ENCODE results near the gene KCNH2. TPM values are rescaled to one million over a fixed set of nuclear protein-coding genes. Genes with fewer than 3 reads are reported as not detected.

KCNH2 gene
- total and polyA plus RNA-seq, 4 donors = 0.43 to 2.0 (median 1.3) TPM

DNA sequence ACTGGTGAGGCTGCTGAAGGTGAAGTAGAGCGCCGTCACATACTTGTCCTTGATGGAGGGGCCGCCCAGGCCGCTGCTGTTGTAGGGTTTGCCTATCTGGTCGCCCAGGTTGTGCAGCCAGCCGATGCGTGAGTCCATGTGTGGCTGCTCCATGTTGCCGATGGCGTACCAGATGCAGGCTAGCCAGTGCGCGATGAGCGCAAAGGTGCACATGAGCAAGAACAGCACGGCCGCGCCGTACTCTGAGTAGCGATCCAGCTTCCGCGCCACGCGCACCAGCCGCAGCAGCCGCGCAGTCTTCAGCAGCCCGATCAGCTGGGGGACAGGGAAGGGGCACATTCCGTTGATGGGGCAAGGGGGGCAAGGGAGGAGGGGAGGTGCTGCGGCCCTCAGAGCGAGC lies 26.6 kb downstream of the KCNH2 start:
- peaks cover 0 to 35% (median 0%) of the 10 kb centered on the region in 5 donors for H3K4me1 ChIP-seq (ENCODE audit: control insufficient read depth in 5 of 5, insufficient read depth in 5 of 5, low read length in 5 of 5)
- H3K9me3 ChIP-seq (ENCODE audit: control insufficient read depth in 4 of 4, insufficient read depth in 3 of 4, low read length in 3 of 4) = no peaks in the 10 kb centered on the region
- no peaks in the 10 kb centered on the region for H3K36me3 ChIP-seq (ENCODE audit: control insufficient read depth in 4 of 4, insufficient read depth in 4 of 4, low read length in 4 of 4)
- H3K4me3 ChIP-seq = no peak overlapping the region
- DNase-seq (peak in 1 of 3 donors; percentile 7), ATAC-seq (ENCODE audit: insufficient read depth, low FRiP score) (no peak)
- WGBS, 2 donors = 96 to 97% methylated on average over 28 of the region's 28 CpGs
- TF ChIP-seq, protein P1, sequence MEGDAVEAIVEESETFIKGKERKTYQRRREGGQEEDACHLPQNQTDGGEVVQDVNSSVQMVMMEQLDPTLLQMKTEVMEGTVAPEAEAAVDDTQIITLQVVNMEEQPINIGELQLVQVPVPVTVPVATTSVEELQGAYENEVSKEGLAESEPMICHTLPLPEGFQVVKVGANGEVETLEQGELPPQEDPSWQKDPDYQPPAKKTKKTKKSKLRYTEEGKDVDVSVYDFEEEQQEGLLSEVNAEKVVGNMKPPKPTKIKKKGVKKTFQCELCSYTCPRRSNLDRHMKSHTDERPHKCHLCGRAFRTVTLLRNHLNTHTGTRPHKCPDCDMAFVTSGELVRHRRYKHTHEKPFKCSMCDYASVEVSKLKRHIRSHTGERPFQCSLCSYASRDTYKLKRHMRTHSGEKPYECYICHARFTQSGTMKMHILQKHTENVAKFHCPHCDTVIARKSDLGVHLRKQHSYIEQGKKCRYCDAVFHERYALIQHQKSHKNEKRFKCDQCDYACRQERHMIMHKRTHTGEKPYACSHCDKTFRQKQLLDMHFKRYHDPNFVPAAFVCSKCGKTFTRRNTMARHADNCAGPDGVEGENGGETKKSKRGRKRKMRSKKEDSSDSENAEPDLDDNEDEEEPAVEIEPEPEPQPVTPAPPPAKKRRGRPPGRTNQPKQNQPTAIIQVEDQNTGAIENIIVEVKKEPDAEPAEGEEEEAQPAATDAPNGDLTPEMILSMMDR (IDR thresholded peaks at IDR 0.05; ENCODE audit: control extremely low read depth, extremely low read depth) = no peak
- H3K27ac ChIP-seq (ENCODE audit: low read depth in 1 of 2, low read length in 1 of 2) = no peak overlapping the region
- peaks cover 0 to 10% (median 0%) of the 10 kb centered on the region in 3 donors for H3K27me3 ChIP-seq (ENCODE audit: control insufficient read depth in 3 of 3, insufficient read depth in 3 of 3, low read length in 2 of 3)
- no peak overlapping the region for H3K9ac ChIP-seq (ENCODE audit: insufficient read depth in 1 of 2, low read length in 2 of 2)

DNA sequence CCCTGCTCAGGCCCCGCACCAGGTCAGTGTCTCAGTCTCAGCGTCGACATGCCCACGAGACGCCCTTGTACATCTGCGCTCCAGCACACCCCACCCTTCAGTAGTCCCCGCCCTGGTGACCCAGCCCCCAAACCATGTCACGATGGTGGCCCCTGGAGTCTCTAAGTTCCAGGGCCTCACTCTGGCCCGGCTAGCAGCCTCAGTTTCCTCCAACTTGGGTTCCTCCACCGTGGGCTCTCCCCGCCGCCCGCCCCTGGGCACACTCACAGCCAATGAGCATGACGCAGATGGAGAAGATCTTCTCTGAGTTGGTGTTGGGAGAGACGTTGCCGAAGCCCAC lies 27.0 kb downstream of the KCNH2 start:
- H3K27me3 ChIP-seq (ENCODE audit: control insufficient read depth in 3 of 3, insufficient read depth in 3 of 3, low read length in 2 of 3) = peaks cover 0 to 10% (median 0%) of the 10 kb centered on the region in 3 donors
- no peak overlapping the region for H3K9ac ChIP-seq (ENCODE audit: insufficient read depth in 1 of 2, low read length in 2 of 2)
- ATAC-seq (ENCODE audit: insufficient read depth, low FRiP score) (no peak), DNase-seq (no peak)
- H3K27ac ChIP-seq (ENCODE audit: low read depth in 1 of 2, low read length in 1 of 2) = no peak overlapping the region
- no peaks in the 10 kb centered on the region for H3K9me3 ChIP-seq (ENCODE audit: control insufficient read depth in 4 of 4, insufficient read depth in 3 of 4, low read length in 3 of 4)
- TF ChIP-seq, protein P1 (IDR thresholded peaks at IDR 0.05; ENCODE audit: control extremely low read depth, extremely low read depth) = no peak
- H3K4me1 ChIP-seq (ENCODE audit: control insufficient read depth in 5 of 5, insufficient read depth in 5 of 5, low read length in 5 of 5) = peaks cover 0 to 33% (median 0%) of the 10 kb centered on the region in 5 donors
- no peaks in the 10 kb centered on the region for H3K36me3 ChIP-seq (ENCODE audit: control insufficient read depth in 4 of 4, insufficient read depth in 4 of 4, low read length in 4 of 4)
- no peak overlapping the region for H3K4me3 ChIP-seq
- WGBS, 2 donors = 95 to 96% methylated on average over 16 of the region's 16 CpGs

DNA sequence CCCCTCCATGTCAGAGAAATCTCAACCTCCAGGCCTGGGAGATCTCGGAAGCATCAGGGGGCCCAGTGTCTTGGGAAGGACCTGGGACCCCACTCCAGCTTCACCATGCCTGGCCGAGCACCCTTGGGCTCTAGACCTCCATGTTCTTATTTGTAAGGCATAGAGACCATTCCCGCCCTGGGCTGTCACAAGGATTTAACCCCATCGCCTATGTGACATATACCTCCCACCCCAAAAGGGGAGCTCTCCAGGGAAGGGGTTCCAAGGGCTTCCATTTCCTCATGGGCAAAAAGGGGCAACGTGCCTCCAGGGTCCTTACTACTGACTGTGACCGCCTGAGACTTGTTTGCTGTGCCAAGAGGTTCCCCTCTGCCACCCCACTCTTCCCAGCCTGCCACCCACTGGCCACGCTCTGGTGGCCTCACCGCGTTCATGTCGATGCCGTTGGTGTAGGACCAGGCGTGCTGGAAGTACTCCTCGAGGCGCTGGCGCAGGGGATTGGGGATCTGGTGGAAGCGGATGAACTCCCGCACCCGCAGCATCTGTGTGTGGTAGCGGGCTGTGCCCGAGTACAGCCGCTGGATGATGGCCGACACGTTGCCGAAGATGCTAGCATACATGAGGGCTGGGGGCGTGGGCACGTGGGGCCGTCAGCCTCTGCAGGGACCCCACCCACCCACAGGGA lies 27.5 kb downstream of the KCNH2 start:
- no peaks in the 10 kb centered on the region for H3K36me3 ChIP-seq (ENCODE audit: control insufficient read depth in 4 of 4, insufficient read depth in 4 of 4, low read length in 4 of 4)
- ATAC-seq (ENCODE audit: insufficient read depth, low FRiP score) (no peak), DNase-seq (peak in 1 of 3 donors; percentile 12)
- H3K9me3 ChIP-seq (ENCODE audit: control insufficient read depth in 4 of 4, insufficient read depth in 3 of 4, low read length in 3 of 4) = no peaks in the 10 kb centered on the region
- WGBS, 2 donors = 94 to 97% methylated on average over 27 of the region's 27 CpGs
- H3K27me3 ChIP-seq (ENCODE audit: control insufficient read depth in 3 of 3, insufficient read depth in 3 of 3, low read length in 2 of 3) = peaks cover 0 to 10% (median 0%) of the 10 kb centered on the region in 3 donors
- TF ChIP-seq, protein P1 (IDR thresholded peaks at IDR 0.05; ENCODE audit: control extremely low read depth, extremely low read depth) = no peak
- H3K27ac ChIP-seq (ENCODE audit: low read depth in 1 of 2, low read length in 1 of 2) = no peak overlapping the region
- H3K9ac ChIP-seq (ENCODE audit: insufficient read depth in 1 of 2, low read length in 2 of 2) = no peak overlapping the region
- no peak overlapping the region for H3K4me3 ChIP-seq
- peaks cover 0 to 30% (median 0%) of the 10 kb centered on the region in 5 donors for H3K4me1 ChIP-seq (ENCODE audit: control insufficient read depth in 5 of 5, insufficient read depth in 5 of 5, low read length in 5 of 5)

Data from lung (tissue), 12 donors.